Measurements from ENCODE around the gene TTC39C.

DNA sequence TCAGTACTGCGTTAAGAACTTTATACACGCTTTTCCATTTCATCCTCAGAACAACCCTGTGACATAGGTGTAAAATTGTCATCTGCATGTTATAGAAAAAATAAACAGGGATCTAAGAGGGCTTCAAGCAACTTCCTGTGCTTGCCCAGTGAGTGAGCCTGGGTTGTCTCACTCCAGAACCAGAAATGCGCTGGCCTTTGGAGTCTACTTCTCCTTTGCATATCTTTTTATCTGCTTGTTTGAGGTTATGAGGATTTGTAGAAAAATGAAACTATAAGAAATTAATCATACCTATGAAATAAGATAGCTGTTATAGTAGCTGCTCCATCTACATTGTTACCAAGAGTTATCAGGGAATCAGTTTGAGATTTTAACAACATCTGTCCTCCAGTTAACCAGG lies 69.0 kb downstream of the TTC39C start:
- TF ChIP-seq, protein P1, sequence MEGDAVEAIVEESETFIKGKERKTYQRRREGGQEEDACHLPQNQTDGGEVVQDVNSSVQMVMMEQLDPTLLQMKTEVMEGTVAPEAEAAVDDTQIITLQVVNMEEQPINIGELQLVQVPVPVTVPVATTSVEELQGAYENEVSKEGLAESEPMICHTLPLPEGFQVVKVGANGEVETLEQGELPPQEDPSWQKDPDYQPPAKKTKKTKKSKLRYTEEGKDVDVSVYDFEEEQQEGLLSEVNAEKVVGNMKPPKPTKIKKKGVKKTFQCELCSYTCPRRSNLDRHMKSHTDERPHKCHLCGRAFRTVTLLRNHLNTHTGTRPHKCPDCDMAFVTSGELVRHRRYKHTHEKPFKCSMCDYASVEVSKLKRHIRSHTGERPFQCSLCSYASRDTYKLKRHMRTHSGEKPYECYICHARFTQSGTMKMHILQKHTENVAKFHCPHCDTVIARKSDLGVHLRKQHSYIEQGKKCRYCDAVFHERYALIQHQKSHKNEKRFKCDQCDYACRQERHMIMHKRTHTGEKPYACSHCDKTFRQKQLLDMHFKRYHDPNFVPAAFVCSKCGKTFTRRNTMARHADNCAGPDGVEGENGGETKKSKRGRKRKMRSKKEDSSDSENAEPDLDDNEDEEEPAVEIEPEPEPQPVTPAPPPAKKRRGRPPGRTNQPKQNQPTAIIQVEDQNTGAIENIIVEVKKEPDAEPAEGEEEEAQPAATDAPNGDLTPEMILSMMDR (IDR thresholded peaks at IDR 0.05), result no peak
- no peak for TF ChIP-seq POLR2A (IDR thresholded peaks at IDR 0.05)
